Measurements from ENCODE around the gene HMCN1. TPM values are rescaled to one million over a fixed set of nuclear protein-coding genes. Genes with fewer than 3 reads are reported as not detected.

The HMCN1 gene
- total RNA-seq, 2 experiments from 2014 or later: not detected

DNA sequence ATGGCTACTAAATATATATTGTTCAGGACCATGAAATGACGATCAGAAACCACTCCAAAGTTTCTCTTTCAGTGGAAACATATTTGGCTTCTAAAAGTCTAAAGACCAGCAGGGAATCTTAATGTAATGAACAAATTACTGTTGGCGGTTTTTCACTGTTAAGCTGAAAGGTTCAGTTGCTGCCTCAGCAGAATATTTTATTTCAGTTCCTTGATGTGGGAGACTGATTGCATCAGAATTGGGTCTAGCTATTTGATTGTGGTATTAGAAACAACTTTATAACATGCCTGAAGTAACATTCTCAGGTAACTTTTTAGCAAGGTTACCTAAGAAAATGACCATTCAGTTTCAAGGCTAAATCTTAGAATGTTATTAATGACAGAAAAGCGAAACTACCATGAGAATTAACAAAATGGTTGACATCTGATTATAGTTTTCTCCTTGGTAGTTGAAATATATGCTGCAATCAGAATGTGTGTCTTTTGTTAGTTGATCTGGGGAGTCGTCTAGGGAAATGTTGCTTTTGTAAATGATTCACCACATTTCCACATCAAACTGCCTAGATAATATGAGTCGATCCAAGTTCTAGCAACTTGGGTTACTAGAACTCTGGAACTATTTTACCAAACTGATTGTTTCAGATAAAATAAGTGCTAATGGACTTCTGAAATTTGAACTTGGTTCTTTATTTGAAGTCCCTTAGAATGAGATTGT is 200.4 kb downstream of the HMCN1 start:
- H3K36me3 Mint-ChIP-seq: no peaks in the 10 kb centered on the region
- peaks cover 2% of the 10 kb centered on the region for H3K27me3 Mint-ChIP-seq
- intact Hi-C loops (cut with micrococcal nuclease): no loop called here
- H3K9me3 Mint-ChIP-seq: peaks cover 4% of the 10 kb centered on the region
- no peaks in the 10 kb centered on the region for H3K4me1 Mint-ChIP-seq (ENCODE audit: low read depth)
- H3K27ac Mint-ChIP-seq: no peak overlapping the region
- ChIA-PET POLR2A (no interaction called here), CTCF (no interaction called here)
- no peak for DNase-seq
- no peak overlapping the region for H3K4me3 Mint-ChIP-seq

GRCh38 chr1:185935360-185935759 is 201.2 kb downstream of the HMCN1 start:
- no peak for DNase-seq
- Mint-ChIP-seq H3K27me3 (peaks cover 2% of the 10 kb centered on the region), H3K4me3 (no peak overlapping the region), H3K4me1 (ENCODE audit: low read depth) (no peaks in the 10 kb centered on the region), H3K27ac (no peak overlapping the region), H3K36me3 (no peaks in the 10 kb centered on the region), H3K9me3 (peaks cover 4% of the 10 kb centered on the region)
- intact Hi-C loops (cut with micrococcal nuclease): no loop called here
- POLR2A ChIA-PET: no interaction called here
- CTCF ChIA-PET: no interaction called here

GRCh38 chr1:185936641-185937040 is 202.4 kb downstream of the HMCN1 start:
- DNase-seq: no peak
- Mint-ChIP-seq H3K4me3 (no peak overlapping the region), H3K9me3 (peaks cover 4% of the 10 kb centered on the region), H3K27me3 (peaks cover 2% of the 10 kb centered on the region), H3K36me3 (no peaks in the 10 kb centered on the region), H3K27ac (no peak overlapping the region), H3K4me1 (ENCODE audit: low read depth) (no peaks in the 10 kb centered on the region)
- CTCF ChIA-PET: no interaction called here
- POLR2A ChIA-PET: no interaction called here
- intact Hi-C loops (cut with micrococcal nuclease): no loop called here

DNA sequence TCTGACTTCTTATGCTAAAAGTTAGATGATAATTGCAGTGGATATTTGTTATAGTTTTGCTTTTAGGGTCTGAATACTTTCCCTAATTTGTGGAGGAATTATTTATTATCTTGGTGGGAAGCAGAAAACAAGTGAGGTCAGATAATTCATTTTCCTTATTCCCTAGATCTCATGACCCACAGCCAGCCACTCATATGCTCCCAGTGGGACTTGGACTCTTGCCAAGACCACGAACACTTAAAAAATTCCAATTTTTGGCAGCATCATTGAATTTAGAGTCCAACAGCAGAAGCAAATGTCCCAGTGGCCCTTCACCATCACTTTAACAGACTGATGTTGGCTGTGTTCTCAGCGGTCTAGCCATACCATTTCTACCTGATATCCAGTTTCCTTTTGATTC is 204.2 kb downstream of the HMCN1 start:
- no peak for DNase-seq
- Mint-ChIP-seq H3K36me3 (no peaks in the 10 kb centered on the region), H3K4me1 (ENCODE audit: low read depth) (no peaks in the 10 kb centered on the region), H3K9me3 (peaks cover 4% of the 10 kb centered on the region), H3K4me3 (no peak overlapping the region), H3K27ac (no peak overlapping the region), H3K27me3 (peaks cover 4% of the 10 kb centered on the region)
- CTCF ChIA-PET: no interaction called here
- POLR2A ChIA-PET: no interaction called here
- intact Hi-C loops (cut with micrococcal nuclease): no loop called here

- POLR2A ChIA-PET: no interaction called here
- Mint-ChIP-seq H3K4me1 (ENCODE audit: low read depth) (no peaks in the 10 kb centered on the region), H3K4me3 (no peak overlapping the region)
These were observed 205.0 kb downstream of the HMCN1 start for GRCh38 chr1:185939142-185939541.

DNA sequence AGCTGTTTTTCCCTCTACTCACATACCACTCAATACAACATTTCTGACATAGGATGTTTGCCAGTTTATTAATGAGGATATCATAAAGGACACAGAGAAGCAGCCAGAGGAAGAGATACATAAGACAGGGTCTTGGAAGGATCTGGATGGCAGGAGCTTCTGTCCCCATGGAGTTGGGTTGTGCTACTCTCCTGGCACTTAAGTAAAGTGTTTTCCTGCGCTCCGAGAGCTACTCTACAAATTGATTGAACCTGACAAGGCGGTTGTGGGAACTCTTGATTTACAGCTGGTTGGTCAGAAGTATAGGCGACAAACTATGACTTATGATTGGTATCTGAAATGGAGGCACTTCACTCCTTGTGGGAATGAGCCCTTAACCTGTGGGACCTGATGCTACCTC is 208.8 kb downstream of the HMCN1 start:
- intact Hi-C loops (cut with micrococcal nuclease): no loop called here
- POLR2A ChIA-PET: no interaction called here

More at GRCh38 chr1:185939142-185939541, 205.0 kb downstream of the HMCN1 start:
- CTCF ChIA-PET: no interaction called here
- Mint-ChIP-seq H3K36me3 (no peaks in the 10 kb centered on the region), H3K27me3 (peaks cover 4% of the 10 kb centered on the region), H3K27ac (no peak overlapping the region), H3K9me3 (peaks cover 4% of the 10 kb centered on the region)
- intact Hi-C loops (cut with micrococcal nuclease): no loop called here
- no peak for DNase-seq

DNA sequence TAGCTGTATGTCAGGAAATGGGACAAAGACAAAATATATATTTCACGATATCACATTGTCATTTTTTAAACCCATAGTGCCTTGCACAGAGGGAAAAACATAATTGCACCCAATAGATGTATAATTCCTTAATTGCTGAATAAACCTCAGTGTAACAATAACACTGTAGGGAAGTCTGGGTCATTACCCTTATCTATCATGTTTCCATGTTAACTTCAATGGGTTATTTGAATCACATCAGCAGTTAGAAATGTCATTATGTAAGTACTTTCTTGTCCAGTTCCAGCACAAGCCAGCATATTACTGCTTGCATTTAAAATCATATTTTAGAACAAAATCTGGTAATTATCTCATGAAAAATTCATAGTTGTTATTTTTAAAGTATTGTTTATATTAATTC is 222.7 kb downstream of the HMCN1 start:
- Mint-ChIP-seq H3K9me3 (no peaks in the 10 kb centered on the region), H3K4me1 (ENCODE audit: low read depth) (no peaks in the 10 kb centered on the region), H3K4me3 (no peak overlapping the region), H3K27me3 (peaks cover 2% of the 10 kb centered on the region), H3K36me3 (no peaks in the 10 kb centered on the region), H3K27ac (no peak overlapping the region)
- ChIA-PET CTCF (no interaction called here), POLR2A (no interaction called here)
- intact Hi-C loops (cut with micrococcal nuclease): no loop called here
- no peak for DNase-seq

More for the DNA sequence above, 208.8 kb downstream of the HMCN1 start:
- no peaks in the 10 kb centered on the region for H3K9me3 Mint-ChIP-seq
- peaks cover 2% of the 10 kb centered on the region for H3K27me3 Mint-ChIP-seq
- H3K4me3 Mint-ChIP-seq: no peak overlapping the region
- H3K27ac Mint-ChIP-seq: no peak overlapping the region
- DNase-seq: no peak
- CTCF ChIA-PET: no interaction called here
- no peaks in the 10 kb centered on the region for H3K36me3 Mint-ChIP-seq
- no peaks in the 10 kb centered on the region for H3K4me1 Mint-ChIP-seq (ENCODE audit: low read depth)

- DNase-seq: no peak
- Mint-ChIP-seq H3K4me1 (ENCODE audit: low read depth) (no peaks in the 10 kb centered on the region), H3K27ac (no peak overlapping the region), H3K9me3 (no peaks in the 10 kb centered on the region), H3K27me3 (peaks cover 2% of the 10 kb centered on the region), H3K4me3 (no peak overlapping the region), H3K36me3 (no peaks in the 10 kb centered on the region)
- POLR2A ChIA-PET: no interaction called here
- CTCF ChIA-PET: no interaction called here
- intact Hi-C loops (cut with micrococcal nuclease): no loop called here
These were observed 223.5 kb downstream of the HMCN1 start for GRCh38 chr1:185957441-185958363.

DNA sequence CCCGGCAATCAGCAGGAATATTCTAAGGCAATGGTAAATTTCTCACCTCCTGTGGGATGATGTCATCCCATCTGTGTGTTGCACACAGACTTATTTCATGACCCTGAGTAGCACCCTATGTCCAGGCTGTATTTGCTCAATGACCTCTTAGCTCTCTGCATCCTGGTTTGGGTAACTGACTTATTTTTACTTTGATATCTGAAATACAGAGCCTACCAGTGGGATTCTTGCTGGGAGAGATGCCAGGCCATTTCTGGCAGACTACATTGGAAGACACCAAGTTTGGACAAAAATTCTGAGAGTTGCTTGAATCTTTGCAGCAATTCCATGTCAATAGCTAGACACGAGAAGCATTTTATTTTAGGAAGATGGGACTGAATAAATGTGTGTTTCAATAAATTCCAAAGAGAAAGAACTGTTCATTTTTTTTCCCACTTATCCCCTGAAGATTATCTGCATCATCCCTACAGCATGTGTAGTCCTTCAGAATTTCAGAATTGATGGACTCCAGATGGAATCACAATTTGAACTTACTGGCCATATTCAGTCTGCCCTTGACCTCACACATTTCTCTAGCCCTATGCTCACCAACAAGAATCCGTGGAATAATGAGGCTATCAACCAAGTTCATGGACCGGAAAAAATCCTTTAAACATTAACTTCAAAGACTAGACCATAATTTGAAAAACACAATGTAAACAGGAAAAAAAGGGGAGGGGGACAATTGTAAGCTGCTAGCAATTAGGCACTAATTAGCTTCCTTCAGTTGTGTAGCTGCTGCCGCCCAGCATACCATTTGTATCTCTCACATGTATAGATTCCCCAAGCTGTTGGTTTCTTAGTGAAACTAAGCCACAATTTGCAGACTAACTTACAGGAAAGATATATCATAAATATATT is 226.5 kb downstream of the HMCN1 start:
- DNase-seq: no peak
- Mint-ChIP-seq H3K36me3 (no peaks in the 10 kb centered on the region), H3K4me1 (ENCODE audit: low read depth) (no peaks in the 10 kb centered on the region), H3K27me3 (peaks cover 8% of the 10 kb centered on the region), H3K27ac (no peak overlapping the region), H3K4me3 (no peak overlapping the region), H3K9me3 (no peaks in the 10 kb centered on the region)
- ChIA-PET CTCF (no interaction called here), POLR2A (no interaction called here)
- intact Hi-C loops (cut with micrococcal nuclease): no loop called here

DNA sequence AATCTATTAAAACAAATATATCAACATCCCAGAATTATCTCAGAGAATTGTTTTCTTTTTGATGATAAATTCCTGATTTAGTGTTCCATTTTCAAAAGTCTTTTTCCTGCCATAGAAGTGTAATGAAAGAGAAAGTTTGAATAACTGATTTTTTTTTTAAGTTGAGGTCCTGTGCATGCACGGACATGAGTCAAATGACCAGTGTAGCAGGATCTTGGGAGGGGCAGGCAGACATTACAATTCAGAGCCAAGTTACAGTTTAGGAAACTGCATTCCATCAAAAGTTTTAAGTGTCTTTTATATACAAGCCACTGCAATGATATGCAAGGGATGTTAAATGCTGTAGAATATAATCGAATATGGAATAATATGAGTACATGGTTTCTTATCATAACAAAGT is 227.5 kb downstream of the HMCN1 start:
- H3K4me3 Mint-ChIP-seq: no peak overlapping the region
- H3K9me3 Mint-ChIP-seq: no peaks in the 10 kb centered on the region
- intact Hi-C loops (cut with micrococcal nuclease): no loop called here
- no peak for DNase-seq
- peaks cover 8% of the 10 kb centered on the region for H3K27me3 Mint-ChIP-seq
- CTCF ChIA-PET: no interaction called here
- POLR2A ChIA-PET: no interaction called here
- H3K4me1 Mint-ChIP-seq (ENCODE audit: low read depth): no peaks in the 10 kb centered on the region
- no peak overlapping the region for H3K27ac Mint-ChIP-seq
- no peaks in the 10 kb centered on the region for H3K36me3 Mint-ChIP-seq

GRCh38 chr1:185964946-185965345 is 230.8 kb downstream of the HMCN1 start:
- intact Hi-C loops (cut with micrococcal nuclease): no loop called here
- no peak overlapping the region for H3K27ac Mint-ChIP-seq
- H3K4me1 Mint-ChIP-seq (ENCODE audit: low read depth): no peaks in the 10 kb centered on the region
- H3K4me3 Mint-ChIP-seq: no peak overlapping the region
- no peak for DNase-seq
- H3K27me3 Mint-ChIP-seq: peaks cover 10% of the 10 kb centered on the region
- no peaks in the 10 kb centered on the region for H3K36me3 Mint-ChIP-seq
- H3K9me3 Mint-ChIP-seq: no peaks in the 10 kb centered on the region
- POLR2A ChIA-PET: no interaction called here
- CTCF ChIA-PET: no interaction called here

- DNase-seq: no peak
- no peak overlapping the region for H3K4me3 Mint-ChIP-seq
- ChIA-PET CTCF (no interaction called here), POLR2A (no interaction called here)
- no peak overlapping the region for H3K27ac Mint-ChIP-seq
- no peaks in the 10 kb centered on the region for H3K4me1 Mint-ChIP-seq (ENCODE audit: low read depth)
- intact Hi-C loops (cut with micrococcal nuclease): no loop called here
- H3K36me3 Mint-ChIP-seq: no peaks in the 10 kb centered on the region
- H3K9me3 Mint-ChIP-seq: no peaks in the 10 kb centered on the region
- peaks cover 8% of the 10 kb centered on the region for H3K27me3 Mint-ChIP-seq
These were observed 231.7 kb downstream of the HMCN1 start for GRCh38 chr1:185965870-185966269.

Data from activated CD4-positive, alpha-beta memory T cell treated with anti-CD3 and anti-CD28 coated beads for 36 hours (primary cell).